ENCODE results near the gene SLIT1.
"Not testable (repeated sequence)": the region's sequence is repeated elsewhere in the genome, so short reads cannot be mapped to it uniquely, and the experiment has no call there.

Gene SLIT1

GRCh38 chr10:97034958-97035769 lies 150.6 kb downstream of the SLIT1 start:
- no peak overlapping the region for H3K4me3 ChIP-seq (ENCODE audit: low read length)
- TF ChIP-seq, protein P1, sequence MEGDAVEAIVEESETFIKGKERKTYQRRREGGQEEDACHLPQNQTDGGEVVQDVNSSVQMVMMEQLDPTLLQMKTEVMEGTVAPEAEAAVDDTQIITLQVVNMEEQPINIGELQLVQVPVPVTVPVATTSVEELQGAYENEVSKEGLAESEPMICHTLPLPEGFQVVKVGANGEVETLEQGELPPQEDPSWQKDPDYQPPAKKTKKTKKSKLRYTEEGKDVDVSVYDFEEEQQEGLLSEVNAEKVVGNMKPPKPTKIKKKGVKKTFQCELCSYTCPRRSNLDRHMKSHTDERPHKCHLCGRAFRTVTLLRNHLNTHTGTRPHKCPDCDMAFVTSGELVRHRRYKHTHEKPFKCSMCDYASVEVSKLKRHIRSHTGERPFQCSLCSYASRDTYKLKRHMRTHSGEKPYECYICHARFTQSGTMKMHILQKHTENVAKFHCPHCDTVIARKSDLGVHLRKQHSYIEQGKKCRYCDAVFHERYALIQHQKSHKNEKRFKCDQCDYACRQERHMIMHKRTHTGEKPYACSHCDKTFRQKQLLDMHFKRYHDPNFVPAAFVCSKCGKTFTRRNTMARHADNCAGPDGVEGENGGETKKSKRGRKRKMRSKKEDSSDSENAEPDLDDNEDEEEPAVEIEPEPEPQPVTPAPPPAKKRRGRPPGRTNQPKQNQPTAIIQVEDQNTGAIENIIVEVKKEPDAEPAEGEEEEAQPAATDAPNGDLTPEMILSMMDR (conservative IDR thresholded peaks at IDR 0.05; ENCODE audit: low read length) = no peak
- no peak for DNase-seq (ENCODE audit: low read depth)

DNA sequence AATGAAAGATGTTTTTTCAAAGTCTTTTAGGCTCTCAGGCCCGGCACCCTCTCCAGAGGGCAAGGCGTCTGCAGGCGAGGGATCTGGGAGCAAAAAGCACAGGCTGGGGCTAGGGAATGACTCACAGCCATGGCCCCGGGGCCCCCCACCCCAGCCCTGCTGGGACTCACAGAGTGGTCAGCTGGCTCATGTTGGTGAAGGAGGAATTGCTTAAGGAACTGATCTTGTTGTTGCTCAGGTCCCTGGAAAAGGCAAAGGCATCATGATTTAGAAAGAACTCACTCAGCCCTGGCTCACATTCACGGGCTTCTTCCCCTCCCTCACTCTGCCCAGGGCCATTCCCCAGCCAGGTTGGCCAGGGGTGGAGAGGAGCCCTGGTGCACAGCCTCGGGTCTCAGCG lies 151.5 kb downstream of the SLIT1 start:
- TF ChIP-seq, protein P1 (conservative IDR thresholded peaks at IDR 0.05; ENCODE audit: low read length) = no peak
- no peak for DNase-seq (ENCODE audit: low read depth)
- H3K4me3 ChIP-seq (ENCODE audit: low read length) = no peak overlapping the region

DNA sequence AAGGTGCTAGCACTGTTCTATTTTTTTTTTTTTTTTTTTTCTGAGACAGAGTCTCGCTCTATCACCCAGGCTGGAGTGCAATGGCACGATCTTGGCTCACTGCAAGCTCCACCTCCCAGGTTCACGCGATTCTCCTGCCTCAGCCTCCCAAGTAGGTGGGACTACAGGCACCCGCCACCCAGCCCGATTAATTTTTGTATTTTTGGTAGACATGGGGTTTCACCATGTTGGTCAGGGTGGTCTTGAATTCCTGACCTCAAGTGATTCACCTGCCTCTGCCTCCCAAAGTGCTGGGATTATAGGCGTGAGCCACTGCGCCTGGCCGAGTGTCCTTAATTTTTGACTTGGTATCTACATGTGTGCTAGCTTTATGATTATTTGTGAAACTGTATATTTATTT lies 151.9 kb downstream of the SLIT1 start:
- H3K4me3 ChIP-seq (ENCODE audit: low read length); DNase-seq (ENCODE audit: low read depth): not testable (repeated sequence)

- TF ChIP-seq, protein P1 (conservative IDR thresholded peaks at IDR 0.05; ENCODE audit: low read length) = no peak
- DNase-seq (ENCODE audit: low read depth) = no peak
- H3K4me3 ChIP-seq (ENCODE audit: low read length) = no peak overlapping the region
Measured at GRCh38 chr10:97032624-97033023, 153.1 kb downstream of the SLIT1 start.

DNA sequence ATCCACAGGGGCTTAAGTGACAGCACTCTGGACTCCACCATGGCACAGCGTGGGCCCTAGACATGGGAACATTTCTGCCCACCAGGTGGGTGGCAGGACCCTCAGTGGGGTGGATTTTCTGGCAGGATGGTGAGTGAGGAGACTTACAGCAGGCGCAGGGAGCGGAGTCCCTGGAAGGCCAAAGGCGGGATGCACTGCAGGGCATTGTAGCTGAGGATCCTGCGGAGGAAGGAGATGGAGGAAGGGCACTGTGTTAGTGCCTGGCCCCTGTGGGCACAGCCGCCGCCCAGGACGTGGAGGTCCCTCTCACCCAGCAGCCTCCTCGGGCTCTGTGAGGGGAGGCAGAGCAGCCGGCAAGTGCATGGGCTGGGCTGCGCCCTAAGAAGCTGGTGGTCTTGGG lies 154.3 kb downstream of the SLIT1 start:
- DNase-seq (ENCODE audit: low read depth) = no peak
- H3K4me3 ChIP-seq (ENCODE audit: low read length) = no peak overlapping the region
- TF ChIP-seq, protein P1 (conservative IDR thresholded peaks at IDR 0.05; ENCODE audit: low read length) = no peak

DNA sequence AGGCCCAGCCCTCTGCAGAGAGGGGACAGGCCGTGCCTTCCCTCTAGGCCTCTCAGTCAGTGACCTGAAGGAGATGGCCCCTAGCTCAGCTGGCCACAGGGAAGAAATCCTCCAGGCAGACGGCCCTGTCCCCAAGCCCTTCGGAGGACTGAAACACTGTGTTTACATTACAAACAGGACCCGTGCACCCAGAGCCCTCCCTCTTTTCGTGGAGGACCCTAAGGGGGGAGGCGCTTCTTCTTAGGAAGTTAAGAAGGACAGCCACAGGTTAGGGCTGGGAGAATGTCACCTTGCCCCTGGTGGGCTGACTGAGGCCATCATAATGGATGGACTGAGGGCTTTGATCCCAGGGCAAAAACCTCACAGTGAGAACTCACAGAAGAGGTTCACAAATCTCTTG lies 154.9 kb downstream of the SLIT1 start:
- TF ChIP-seq, protein P1 (conservative IDR thresholded peaks at IDR 0.05; ENCODE audit: low read length) = no peak
- no peak for DNase-seq (ENCODE audit: low read depth)

GRCh38 chr10:97029271-97029670 lies 156.5 kb downstream of the SLIT1 start:
- no peak overlapping the region for H3K4me3 ChIP-seq (ENCODE audit: low read length)
- TF ChIP-seq, protein P1 (conservative IDR thresholded peaks at IDR 0.05; ENCODE audit: low read length) = no peak
- no peak for DNase-seq (ENCODE audit: low read depth)

More for the DNA sequence above, 154.9 kb downstream of the SLIT1 start:
- H3K4me3 ChIP-seq (ENCODE audit: low read length) = no peak overlapping the region
